Gastroesophageal sphincter (tissue), 3 donors: Measurements from ENCODE around the gene RIPK3.

Experiments
- EP300 ChIP-seq: sonication (generic); formaldehyde crosslinking; IDR thresholded peaks from one replicate; pipeline ENCODE4 v1.6.1; 2017; ENCODE audit warnings: antibody characterized with exemption, mild to moderate bottlenecking
- POLR2A ChIP-seq, 2 donors: fragments of 450-650 bp; IDR thresholded peaks; one replicate each; pipeline ENCODE4 v1.6.1; 2017; ENCODE audit warnings: antibody characterized with exemption in 2 of 2, mild to moderate bottlenecking in 2 of 2, moderate library complexity in 1 of 2
- TF ChIP-seq, protein P1 (sequence below), 4 experiments: fragments of 200-600 bp in 2 of 4; fragments of 450-650 bp in 2 of 4; sonication (generic) in 1 of 4; IDR thresholded peaks; one replicate each; pipeline ENCODE4 v1.5.1; 2017 to 2019; ENCODE audit warnings: antibody characterized with exemption in 4 of 4, mild to moderate bottlenecking in 2 of 4, moderate library complexity in 2 of 4

DNA sequence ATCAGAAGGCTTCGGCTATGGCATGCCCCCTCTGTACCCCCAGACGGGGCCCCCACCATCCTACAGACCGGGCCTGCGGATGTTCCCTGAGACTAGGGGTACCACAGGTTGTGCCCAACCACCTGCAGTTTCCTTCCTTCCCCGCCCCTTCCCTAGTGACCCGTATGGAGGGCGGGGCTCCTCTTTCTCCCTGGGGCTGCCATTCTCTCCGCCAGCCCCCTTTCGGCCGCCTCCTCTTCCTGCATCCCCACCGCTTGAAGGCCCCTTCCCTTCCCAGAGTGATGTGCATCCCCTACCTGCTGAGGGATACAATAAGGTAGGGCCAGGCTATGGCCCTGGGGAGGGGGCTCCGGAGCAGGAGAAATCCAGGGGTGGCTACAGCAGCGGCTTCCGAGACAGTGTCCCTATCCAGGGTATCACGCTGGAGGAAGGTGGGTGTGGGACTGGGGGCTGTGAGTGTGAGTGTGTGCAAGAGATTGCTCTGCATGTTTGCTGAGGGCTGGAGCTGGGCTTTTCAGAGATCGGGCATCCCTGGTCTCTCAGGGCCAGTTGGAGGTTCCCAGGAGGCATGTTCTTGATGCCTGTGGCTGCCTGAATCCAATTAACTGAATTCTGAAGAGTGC lies 36.8 kb upstream of the RIPK3 start:
- TF ChIP-seq POLR2A (IDR thresholded peaks at IDR 0.05) (no peak), EP300 (no peak)
- TF ChIP-seq, protein P1, sequence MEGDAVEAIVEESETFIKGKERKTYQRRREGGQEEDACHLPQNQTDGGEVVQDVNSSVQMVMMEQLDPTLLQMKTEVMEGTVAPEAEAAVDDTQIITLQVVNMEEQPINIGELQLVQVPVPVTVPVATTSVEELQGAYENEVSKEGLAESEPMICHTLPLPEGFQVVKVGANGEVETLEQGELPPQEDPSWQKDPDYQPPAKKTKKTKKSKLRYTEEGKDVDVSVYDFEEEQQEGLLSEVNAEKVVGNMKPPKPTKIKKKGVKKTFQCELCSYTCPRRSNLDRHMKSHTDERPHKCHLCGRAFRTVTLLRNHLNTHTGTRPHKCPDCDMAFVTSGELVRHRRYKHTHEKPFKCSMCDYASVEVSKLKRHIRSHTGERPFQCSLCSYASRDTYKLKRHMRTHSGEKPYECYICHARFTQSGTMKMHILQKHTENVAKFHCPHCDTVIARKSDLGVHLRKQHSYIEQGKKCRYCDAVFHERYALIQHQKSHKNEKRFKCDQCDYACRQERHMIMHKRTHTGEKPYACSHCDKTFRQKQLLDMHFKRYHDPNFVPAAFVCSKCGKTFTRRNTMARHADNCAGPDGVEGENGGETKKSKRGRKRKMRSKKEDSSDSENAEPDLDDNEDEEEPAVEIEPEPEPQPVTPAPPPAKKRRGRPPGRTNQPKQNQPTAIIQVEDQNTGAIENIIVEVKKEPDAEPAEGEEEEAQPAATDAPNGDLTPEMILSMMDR (IDR thresholded peaks at IDR 0.05) = no peak
